ENCODE results near the gene RAB31.

GRCh38 chr18:9771977-9772660 is 64.0 kb downstream of the RAB31 start:
- no peak for TF ChIP-seq EP300 (IDR thresholded peaks at IDR 0.05; ENCODE audit: borderline replicate concordance in 1 of 2, low read depth in 1 of 2, low read length in 1 of 2)
- no peak for TF ChIP-seq RAD21 (IDR thresholded peaks at IDR 0.05; ENCODE audit: low read length)
- TF ChIP-seq CTCF (IDR thresholded peaks at IDR 0.05), result no peak
- TF ChIP-seq RFX5 (IDR thresholded peaks at IDR 0.05; ENCODE audit: low read length), result no peak
- TF ChIP-seq, protein P1, sequence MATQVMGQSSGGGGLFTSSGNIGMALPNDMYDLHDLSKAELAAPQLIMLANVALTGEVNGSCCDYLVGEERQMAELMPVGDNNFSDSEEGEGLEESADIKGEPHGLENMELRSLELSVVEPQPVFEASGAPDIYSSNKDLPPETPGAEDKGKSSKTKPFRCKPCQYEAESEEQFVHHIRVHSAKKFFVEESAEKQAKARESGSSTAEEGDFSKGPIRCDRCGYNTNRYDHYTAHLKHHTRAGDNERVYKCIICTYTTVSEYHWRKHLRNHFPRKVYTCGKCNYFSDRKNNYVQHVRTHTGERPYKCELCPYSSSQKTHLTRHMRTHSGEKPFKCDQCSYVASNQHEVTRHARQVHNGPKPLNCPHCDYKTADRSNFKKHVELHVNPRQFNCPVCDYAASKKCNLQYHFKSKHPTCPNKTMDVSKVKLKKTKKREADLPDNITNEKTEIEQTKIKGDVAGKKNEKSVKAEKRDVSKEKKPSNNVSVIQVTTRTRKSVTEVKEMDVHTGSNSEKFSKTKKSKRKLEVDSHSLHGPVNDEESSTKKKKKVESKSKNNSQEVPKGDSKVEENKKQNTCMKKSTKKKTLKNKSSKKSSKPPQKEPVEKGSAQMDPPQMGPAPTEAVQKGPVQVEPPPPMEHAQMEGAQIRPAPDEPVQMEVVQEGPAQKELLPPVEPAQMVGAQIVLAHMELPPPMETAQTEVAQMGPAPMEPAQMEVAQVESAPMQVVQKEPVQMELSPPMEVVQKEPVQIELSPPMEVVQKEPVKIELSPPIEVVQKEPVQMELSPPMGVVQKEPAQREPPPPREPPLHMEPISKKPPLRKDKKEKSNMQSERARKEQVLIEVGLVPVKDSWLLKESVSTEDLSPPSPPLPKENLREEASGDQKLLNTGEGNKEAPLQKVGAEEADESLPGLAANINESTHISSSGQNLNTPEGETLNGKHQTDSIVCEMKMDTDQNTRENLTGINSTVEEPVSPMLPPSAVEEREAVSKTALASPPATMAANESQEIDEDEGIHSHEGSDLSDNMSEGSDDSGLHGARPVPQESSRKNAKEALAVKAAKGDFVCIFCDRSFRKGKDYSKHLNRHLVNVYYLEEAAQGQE (IDR thresholded peaks at IDR 0.05; ENCODE audit: low read depth, low read length), result no peak
- no peak for TF ChIP-seq EZH2phosphoT487 (IDR thresholded peaks at IDR 0.05; ENCODE audit: borderline replicate concordance, low read depth)
- no peak for TF ChIP-seq POLR2AphosphoS5 (IDR thresholded peaks at IDR 0.05; ENCODE audit: low read depth, low read length)
- TF ChIP-seq YY1 (IDR thresholded peaks at IDR 0.05; ENCODE audit: low read depth), result no peak
- TF ChIP-seq MXI1 (IDR thresholded peaks at IDR 0.05; ENCODE audit: low read depth, low read length), result no peak

Measured in SK-N-SH (cell line).